Pancreas (tissue), 10 donors: ENCODE results near the gene NLGN1. TPM values are rescaled to one million over a fixed set of nuclear protein-coding genes. Genes with fewer than 3 reads are reported as not detected.
A peak's percentile ranks its signal among the peaks of the same experiment; 100 is the strongest.
"Not testable (repeated sequence)": the region's sequence is repeated elsewhere in the genome, so short reads cannot be mapped to it uniquely, and the experiment has no call there.

Experiments used
- ATAC-seq, 4 donors: fragments of 200-7000 bp; cut with Tn5 transposase; one replicate each; pipeline versions ENCODE4 v1.8.0 to v1.9.1; 2020; ENCODE audit warnings: mild to moderate bottlenecking in 4 of 4, moderate library complexity in 4 of 4
- DNase-seq, 6 donors: peaks; one replicate each; pipeline ENCODE4 v3.0.0-alpha.2; 2020
- FAIRE-seq: peaks from 2 replicates; lab custom pipeline; 2012; peaks lifted over from hg19 to GRCh38; lab: Jason Lieb, UNC
- H3K27ac ChIP-seq, 4 donors: fragments of 200-600 bp; sonication (generic); 1 replicate in 3 of 4; 2 replicates in 1 of 4; pipeline versions ENCODE4 v1.5.0 to v1.8.0; 2020
- H3K27me3 ChIP-seq, 4 donors: fragments of 200-600 bp; one replicate each; pipeline ENCODE4 v1.8.0; 2021
- H3K36me3 ChIP-seq, 3 donors: fragments of 200-600 bp; sonication (generic) in 1 of 3; one replicate each; pipeline versions ENCODE4 v1.5.0 to v1.8.0; 2020 to 2021
- H3K4me1 ChIP-seq, 3 donors: fragments of 200-600 bp; one replicate each; pipeline ENCODE4 v1.8.0; 2021
- H3K4me3 ChIP-seq, 4 donors: fragments of 200-600 bp; sonication (generic) in 2 of 4; one replicate each; pipeline versions ENCODE4 v1.5.0 to v1.8.0; 2020 to 2021
- H3K9me3 ChIP-seq, 4 donors: fragments of 200-600 bp; one replicate each; pipeline ENCODE4 v1.8.0; 2021
- WGBS, 2 donors: extraction: QIAGEN DNeasy Blood & Tissue Kit; methylation state at CpG; one replicate each; pipeline ENCODE4 v1.1.7; 2013; 5-methylcytosine and 5-hydroxymethylcytosine counted together
- intact Hi-C, 3 donors: fragments of 100-400 bp; cut with DNase I; formaldehyde crosslinking; loops; one replicate each; pipeline versions ENCODE4 v1.11.1 to v1.14.2; 2022
- polyA plus RNA-seq, 2 donors: library from polyadenylated mRNA; stranded (reverse); fragments of 200-250 nt; gene quantifications; one replicate each; pipeline ENCODE4 v1.2.3, GENCODE V29; 2013
- total RNA-seq, 6 donors: library from RNA; stranded (reverse); fragmentation: NEBNext Ultra II Directional in 4 of 6; extraction: Animal tissue kit (Norgen Biotek cat#: 25700) in 4 of 6; gene quantifications; one replicate each; pipeline versions ENCODE4 v1.2.1 to v1.2.4, GENCODE V29; 2021 to 2023
- TF ChIP-seq, protein P1 (sequence below), 4 donors: fragments of 200-600 bp; sonication (generic) in 3 of 4; IDR thresholded peaks; one replicate each; pipeline versions ENCODE4 v1.5.0 to v1.8.0; 2021; ENCODE audit warnings: antibody characterized with exemption in 4 of 4
- donor health status: healthy with polysubstance abuse.
- donor health status: DM: no; HTN: no; CAD: no; lungs with moderate emphysema.
- donor health status: DM: no; HTN: no; CAD: no.
- donor health status: control.
- donor health status: control.
- donor health status: Bipolar disorder and iron deficiency.
- donor health status: DM: yes; HTN: yes; CAD: no.
- donor health status: DM: no; HTN: no; CAD: no.
- donor health status: DM: no; HTN: no; CAD: no.
- donor health status: DM: yes; HTN: yes; CAD: no.

The NLGN1 gene
- total and polyA plus RNA-seq, 8 donors, result 0.49 to 2.3 (median 0.84) TPM

- Histone ChIP-seq H3K4me1 (no peaks in the 10 kb centered on the region), H3K36me3 (no peaks in the 10 kb centered on the region), H3K4me3 (no peak overlapping the region), H3K27me3 (no peaks in the 10 kb centered on the region), H3K9me3 (no peaks in the 10 kb centered on the region), H3K27ac (no peak overlapping the region)
- ATAC-seq, result no peak
- DNase-seq, result no peak
- 60 to 65% methylated on average over 4 of the region's 4 CpGs for WGBS, 2 donors
- FAIRE-seq, result no peak
- intact Hi-C loops, result no loop called here
- TF ChIP-seq, protein P1, sequence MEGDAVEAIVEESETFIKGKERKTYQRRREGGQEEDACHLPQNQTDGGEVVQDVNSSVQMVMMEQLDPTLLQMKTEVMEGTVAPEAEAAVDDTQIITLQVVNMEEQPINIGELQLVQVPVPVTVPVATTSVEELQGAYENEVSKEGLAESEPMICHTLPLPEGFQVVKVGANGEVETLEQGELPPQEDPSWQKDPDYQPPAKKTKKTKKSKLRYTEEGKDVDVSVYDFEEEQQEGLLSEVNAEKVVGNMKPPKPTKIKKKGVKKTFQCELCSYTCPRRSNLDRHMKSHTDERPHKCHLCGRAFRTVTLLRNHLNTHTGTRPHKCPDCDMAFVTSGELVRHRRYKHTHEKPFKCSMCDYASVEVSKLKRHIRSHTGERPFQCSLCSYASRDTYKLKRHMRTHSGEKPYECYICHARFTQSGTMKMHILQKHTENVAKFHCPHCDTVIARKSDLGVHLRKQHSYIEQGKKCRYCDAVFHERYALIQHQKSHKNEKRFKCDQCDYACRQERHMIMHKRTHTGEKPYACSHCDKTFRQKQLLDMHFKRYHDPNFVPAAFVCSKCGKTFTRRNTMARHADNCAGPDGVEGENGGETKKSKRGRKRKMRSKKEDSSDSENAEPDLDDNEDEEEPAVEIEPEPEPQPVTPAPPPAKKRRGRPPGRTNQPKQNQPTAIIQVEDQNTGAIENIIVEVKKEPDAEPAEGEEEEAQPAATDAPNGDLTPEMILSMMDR (IDR thresholded peaks at IDR 0.05), result no peak
These were observed 113.0 kb downstream of the NLGN1 start for GRCh38 chr3:173510565-173510964.

DNA sequence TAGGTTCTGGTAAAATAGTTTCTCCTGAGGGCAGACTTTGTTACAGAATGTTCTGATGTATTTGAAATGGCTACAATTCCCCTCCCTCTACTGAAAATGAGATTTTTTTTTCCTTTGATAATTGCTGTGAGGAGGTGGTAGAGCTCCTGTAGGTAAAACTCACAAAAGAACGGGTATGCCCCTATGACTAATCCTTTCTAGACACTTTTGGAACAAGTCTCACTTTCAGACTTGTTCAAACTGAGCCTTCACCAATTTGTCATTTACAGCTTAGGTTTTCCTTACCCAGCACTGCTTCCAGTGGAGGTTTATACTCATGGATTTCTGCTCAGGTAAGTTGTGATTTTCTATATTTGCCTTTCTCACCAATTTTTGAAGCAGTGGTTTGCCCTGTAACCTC, 115.6 kb downstream of the NLGN1 start:
- Histone ChIP-seq H3K27me3 (no peaks in the 10 kb centered on the region), H3K4me1 (no peaks in the 10 kb centered on the region), H3K27ac (no peak overlapping the region), H3K36me3 (no peaks in the 10 kb centered on the region), H3K4me3 (no peak overlapping the region), H3K9me3 (no peaks in the 10 kb centered on the region)
- FAIRE-seq (no peak), ATAC-seq (no peak), DNase-seq (no peak)
- intact Hi-C loops, result no loop called here
- 32 to 43% methylated on average over 1 of the region's 1 CpG for WGBS, 2 donors
- TF ChIP-seq, protein P1 (IDR thresholded peaks at IDR 0.05), result no peak

GRCh38 chr3:173529062-173529711, 131.6 kb downstream of the NLGN1 start:
- ATAC-seq (peak; percentile 48 to 81 (median 66)), FAIRE-seq (no peak), DNase-seq (peak in 3 of 6 donors; percentile 9 to 38 (median 34))
- no peaks in the 10 kb centered on the region for H3K36me3 ChIP-seq
- 29 to 42% methylated on average over 8 of the region's 8 CpGs for WGBS, 2 donors
- no peaks in the 10 kb centered on the region for H3K9me3 ChIP-seq
- no peaks in the 10 kb centered on the region for H3K27me3 ChIP-seq
- intact Hi-C loops, result no loop called here
- H3K27ac ChIP-seq, result no peak overlapping the region
- no peaks in the 10 kb centered on the region for H3K4me1 ChIP-seq
- TF ChIP-seq, protein P1 (IDR thresholded peaks at IDR 0.05), result peak in 3 of 4 donors; percentile 20 to 38 (median 33)
- no peak overlapping the region for H3K4me3 ChIP-seq

DNA sequence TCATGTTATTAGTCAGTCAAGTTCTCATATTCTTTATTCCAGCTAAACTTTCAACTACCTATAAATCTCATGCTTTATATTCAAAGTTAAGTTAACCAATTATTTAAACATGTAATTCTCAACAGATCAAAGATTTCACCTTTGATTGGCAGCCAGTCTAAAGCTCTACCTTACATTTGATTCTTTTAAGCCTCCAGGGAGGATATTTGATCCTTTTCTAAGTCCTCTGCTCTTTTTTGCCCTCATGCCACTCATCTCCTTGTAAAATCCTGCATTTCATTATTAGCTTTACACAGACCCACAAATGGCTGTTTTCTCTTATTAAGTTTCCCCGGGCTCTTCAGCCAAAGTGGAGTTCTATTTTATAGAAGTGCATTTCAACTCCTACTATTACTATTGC, 134.1 kb downstream of the NLGN1 start:
- ATAC-seq (no peak), DNase-seq (no peak), FAIRE-seq (no peak)
- Histone ChIP-seq H3K36me3 (no peaks in the 10 kb centered on the region), H3K27ac (no peak overlapping the region), H3K9me3 (no peaks in the 10 kb centered on the region), H3K27me3 (no peaks in the 10 kb centered on the region), H3K4me1 (no peaks in the 10 kb centered on the region), H3K4me3 (no peak overlapping the region)
- intact Hi-C loops, result no loop called here
- 74 to 80% methylated on average over 1 of the region's 1 CpG for WGBS, 2 donors
- TF ChIP-seq, protein P1 (IDR thresholded peaks at IDR 0.05), result no peak

GRCh38 chr3:173538410-173538809, 140.9 kb downstream of the NLGN1 start:
- intact Hi-C loops, result no loop called here
- FAIRE-seq (no peak), ATAC-seq (no peak), DNase-seq (no peak)
- Histone ChIP-seq H3K9me3 (no peaks in the 10 kb centered on the region), H3K4me1 (no peaks in the 10 kb centered on the region), H3K4me3 (no peak overlapping the region), H3K27me3 (no peaks in the 10 kb centered on the region), H3K36me3 (no peaks in the 10 kb centered on the region), H3K27ac (no peak overlapping the region)
- TF ChIP-seq, protein P1 (IDR thresholded peaks at IDR 0.05), result no peak
- 88 to 95% methylated on average over 5 of the region's 5 CpGs for WGBS, 2 donors

DNA sequence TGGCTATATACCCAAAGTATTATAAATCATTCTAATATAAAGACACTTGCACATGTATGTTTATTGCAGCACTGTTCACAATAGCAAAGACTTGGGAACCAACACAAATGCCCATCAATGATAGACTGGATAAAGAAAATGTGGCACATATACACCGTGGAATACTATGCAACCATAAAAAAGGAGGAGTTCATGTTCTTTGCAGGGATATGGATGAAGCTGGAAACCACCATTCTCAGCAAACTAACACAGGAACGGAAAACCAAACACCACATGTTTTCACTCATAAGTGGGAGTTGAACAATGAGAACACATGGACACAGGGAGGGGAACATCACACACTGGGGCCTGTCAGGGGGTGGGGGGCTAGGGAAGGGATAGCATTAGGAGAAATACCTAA, 148.0 kb downstream of the NLGN1 start:
- WGBS, 2 donors, result 68 to 85% methylated on average over 2 of the region's 2 CpGs
- DNase-seq, H3K4me1 ChIP-seq, H3K27ac ChIP-seq, H3K27me3 ChIP-seq, FAIRE-seq, H3K36me3 ChIP-seq, H3K4me3 ChIP-seq, ATAC-seq, intact Hi-C loops, H3K9me3 ChIP-seq: not testable (repeated sequence)
